Common myeloid progenitor, CD34-positive (primary cell): ENCODE measurements around the gene USP40.
"Not testable (repeated sequence)": the region's sequence is repeated elsewhere in the genome, so short reads cannot be mapped to it uniquely, and the experiment has no call there.

Source experiments
- CTCF ChIA-PET: fragments of 350-600 bp; sonication (Branson Sonifier 250); formaldehyde crosslinking; loops from one replicate; lab custom pipeline; 2021; ENCODE audit warnings: antibody characterized with exemption; lab: Charles Lee
- POLR2A ChIA-PET: fragments of 350-600 bp; sonication (Branson Sonifier 250); formaldehyde crosslinking; loops from one replicate; lab custom pipeline; 2021; ENCODE audit warnings: antibody characterized with exemption; lab: Charles Lee
- DNase-seq, 3 donors: peaks; one replicate each; pipeline versions ENCODE4 v3.0.0 to v3.0.0-alpha.2; 2013
- H3K27ac ChIP-seq, 2 experiments: 1 replicate in 1 of 2; 2 replicates in 1 of 2; pipeline ENCODE4 v1.7.0; 2013; ENCODE audit warnings: inconsistent platforms in 2 of 2, low read length in 2 of 2, mild to moderate bottlenecking in 2 of 2, low read depth in 1 of 2, moderate library complexity in 1 of 2; ENCODE audit not compliant: severe bottlenecking in 2 of 2, insufficient read depth in 1 of 2, poor library complexity in 1 of 2
- H3K27me3 ChIP-seq, 5 experiments: replicated peaks in 2 of 5; 1 replicate in 3 of 5; 2 replicates in 2 of 5; pipeline versions ENCODE4 v1.6.1 to v1.7.0; 2013; ENCODE audit warnings: low read length in 4 of 5, mild to moderate bottlenecking in 2 of 5, moderate library complexity in 2 of 5, inconsistent platforms in 1 of 5; ENCODE audit not compliant: insufficient read depth in 5 of 5, control insufficient read depth in 4 of 5
- H3K36me3 ChIP-seq, 4 experiments: 1 replicate in 2 of 4; 2 replicates in 2 of 4; pipeline versions ENCODE4 v1.6.1 to v1.7.0; 2013; ENCODE audit warnings: low read length in 3 of 4, control low read depth in 1 of 4, mild to moderate bottlenecking in 1 of 4; ENCODE audit not compliant: control insufficient read depth in 4 of 4, insufficient read depth in 4 of 4
- H3K4me1 ChIP-seq, 4 experiments: 1 replicate in 3 of 4; 2 replicates in 1 of 4; pipeline versions ENCODE4 v1.6.1 to v1.7.1; 2013; ENCODE audit warnings: low read length in 3 of 4, mild to moderate bottlenecking in 3 of 4, control low read depth in 1 of 4, inconsistent platforms in 1 of 4, moderate library complexity in 1 of 4; ENCODE audit not compliant: control insufficient read depth in 4 of 4, insufficient read depth in 4 of 4; ENCODE audit errors: control extremely low read depth in 1 of 4
- H3K4me3 ChIP-seq, 7 experiments: 1 replicate in 4 of 7; 2 replicates in 3 of 7; pipeline versions ENCODE4 v1.5.1 to v1.7.0; 2013; ENCODE audit warnings: mild to moderate bottlenecking in 7 of 7, low read length in 6 of 7, moderate library complexity in 6 of 7, inconsistent platforms in 2 of 7, low read depth in 2 of 7, control low read depth in 1 of 7; ENCODE audit not compliant: insufficient read depth in 4 of 7, control insufficient read depth in 1 of 7; ENCODE audit errors: extremely low read depth in 1 of 7
- H3K9me3 ChIP-seq, 5 experiments: 1 replicate in 4 of 5; 2 replicates in 1 of 5; pipeline versions ENCODE4 v1.6.1 to v1.7.1; 2013; ENCODE audit warnings: low read length in 4 of 5, mild to moderate bottlenecking in 2 of 5, inconsistent platforms in 1 of 5, low read depth in 1 of 5, moderate library complexity in 1 of 5; ENCODE audit not compliant: control insufficient read depth in 4 of 5, insufficient read depth in 2 of 5; ENCODE audit errors: control extremely low read depth in 1 of 5
- WGBS: methylation state at CpG from one replicate; pipeline ENCODE4 v1.1.5; 2013; ENCODE audit not compliant: insufficient coverage; 5-methylcytosine and 5-hydroxymethylcytosine counted together

The USP40 gene

GRCh38 chr2:233598952-233599351, 32.4 kb upstream of the USP40 start:
- no peak overlapping the region for H3K27ac ChIP-seq
- ChIA-PET POLR2A (interaction anchor here (0.5 kb wide), 1 partner anchor 10 kb away, joined by 10 read pairs; no protein-coding TSS in a partner anchor), CTCF (no interaction called here)
- peaks cover 0 to 4% (median 0%) of the 10 kb centered on the region in 5 experiments for H3K9me3 ChIP-seq
- H3K4me3 ChIP-seq, result no peak overlapping the region
- peaks cover 0 to 3% (median 0%) of the 10 kb centered on the region in 5 experiments for H3K27me3 ChIP-seq
- 96% methylated on average over 3 of the region's 3 CpGs for WGBS
- no peaks in the 10 kb centered on the region for H3K36me3 ChIP-seq
- no peaks in the 10 kb centered on the region for H3K4me1 ChIP-seq
- no peak for DNase-seq

- CTCF ChIA-PET, result no interaction called here
- no CpG with 5 or more reads among the region's 1 CpG for WGBS
- Histone ChIP-seq H3K27me3 (peaks cover 0 to 3% (median 0%) of the 10 kb centered on the region in 5 experiments), H3K9me3 (no peaks in the 10 kb centered on the region), H3K4me1 (no peaks in the 10 kb centered on the region), H3K4me3 (no peak overlapping the region), H3K27ac (no peak overlapping the region), H3K36me3 (no peaks in the 10 kb centered on the region)
- no peak for DNase-seq
- POLR2A ChIA-PET, result interaction anchor here (0.5 kb wide), 1 partner anchor 525 kb away, joined by 4 read pairs; no protein-coding TSS in a partner anchor
These were observed 30.9 kb upstream of the USP40 start for GRCh38 chr2:233597522-233597921.

DNA sequence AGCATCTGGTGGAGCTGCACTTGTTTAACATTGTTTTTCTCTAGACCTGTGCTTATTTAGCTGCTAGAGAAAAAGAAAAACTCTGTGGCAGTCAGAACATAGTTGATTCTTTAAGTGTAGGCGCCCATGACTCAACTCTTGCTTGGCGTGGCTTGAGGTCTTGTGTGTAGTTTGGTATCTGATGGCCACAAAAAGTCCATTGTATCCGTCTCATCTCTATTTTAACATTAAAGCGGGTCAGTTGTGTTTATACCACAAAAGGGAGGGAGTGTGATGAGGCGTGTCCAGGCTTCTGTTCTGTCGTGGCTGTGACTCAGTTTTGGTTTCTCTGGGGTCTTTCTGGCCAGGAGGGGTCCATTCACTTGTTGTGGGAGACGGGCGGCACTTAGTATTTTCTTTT, 26.6 kb upstream of the USP40 start:
- no peaks in the 10 kb centered on the region for H3K27me3 ChIP-seq
- WGBS, result 88% methylated on average over 6 of the region's 8 CpGs
- CTCF ChIA-PET, result no interaction called here
- DNase-seq, result no peak
- no peaks in the 10 kb centered on the region for H3K9me3 ChIP-seq
- no peaks in the 10 kb centered on the region for H3K4me1 ChIP-seq
- H3K4me3 ChIP-seq, result no peak overlapping the region
- POLR2A ChIA-PET, result no interaction called here
- no peaks in the 10 kb centered on the region for H3K36me3 ChIP-seq
- H3K27ac ChIP-seq, result no peak overlapping the region

GRCh38 chr2:233592706-233593105, 26.1 kb upstream of the USP40 start:
- DNase-seq, H3K36me3 ChIP-seq, CTCF ChIA-PET, H3K27ac ChIP-seq, H3K9me3 ChIP-seq, H3K27me3 ChIP-seq, H3K4me1 ChIP-seq, POLR2A ChIA-PET, H3K4me3 ChIP-seq: not testable (repeated sequence)
- no CpG with 5 or more reads among the region's 1 CpG for WGBS

GRCh38 chr2:233588400-233588799, 21.8 kb upstream of the USP40 start:
- Histone ChIP-seq H3K4me1 (no peaks in the 10 kb centered on the region), H3K36me3 (no peaks in the 10 kb centered on the region), H3K27me3 (no peaks in the 10 kb centered on the region), H3K4me3 (no peak overlapping the region), H3K27ac (no peak overlapping the region), H3K9me3 (no peaks in the 10 kb centered on the region)
- no peak for DNase-seq
- ChIA-PET POLR2A (interaction anchor here (0.8 kb wide), 1 partner anchor 10 kb away, joined by 10 read pairs; no protein-coding TSS in a partner anchor), CTCF (no interaction called here)
- WGBS, result 78% methylated on average over 1 of the region's 2 CpGs

DNA sequence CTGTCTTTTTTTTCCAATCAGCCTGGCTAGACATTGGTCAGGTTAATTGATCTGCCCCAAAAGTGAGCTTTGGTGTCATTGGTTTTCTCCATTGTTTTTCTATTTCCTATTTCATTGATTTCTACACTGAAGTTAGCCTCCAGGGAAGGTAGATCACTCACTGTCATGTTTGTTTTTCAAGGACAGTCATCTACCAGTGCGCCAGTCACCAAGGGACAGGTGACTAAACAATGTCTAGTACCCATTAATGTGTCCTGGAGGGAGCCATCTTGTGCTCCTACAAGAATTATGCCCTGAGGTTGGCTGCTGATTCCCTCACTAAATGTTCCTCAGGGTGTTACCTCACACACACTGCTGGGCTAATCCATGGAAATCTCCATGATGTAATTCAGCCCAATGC, 17.6 kb upstream of the USP40 start:
- 100% methylated on average over 1 of the region's 1 CpG for WGBS
- POLR2A ChIA-PET, result no interaction called here
- H3K36me3 ChIP-seq, result no peaks in the 10 kb centered on the region
- no peak overlapping the region for H3K27ac ChIP-seq
- no peaks in the 10 kb centered on the region for H3K9me3 ChIP-seq
- CTCF ChIA-PET, result no interaction called here
- H3K4me1 ChIP-seq, result no peaks in the 10 kb centered on the region
- no peaks in the 10 kb centered on the region for H3K27me3 ChIP-seq
- H3K4me3 ChIP-seq, result no peak overlapping the region
- no peak for DNase-seq

DNA sequence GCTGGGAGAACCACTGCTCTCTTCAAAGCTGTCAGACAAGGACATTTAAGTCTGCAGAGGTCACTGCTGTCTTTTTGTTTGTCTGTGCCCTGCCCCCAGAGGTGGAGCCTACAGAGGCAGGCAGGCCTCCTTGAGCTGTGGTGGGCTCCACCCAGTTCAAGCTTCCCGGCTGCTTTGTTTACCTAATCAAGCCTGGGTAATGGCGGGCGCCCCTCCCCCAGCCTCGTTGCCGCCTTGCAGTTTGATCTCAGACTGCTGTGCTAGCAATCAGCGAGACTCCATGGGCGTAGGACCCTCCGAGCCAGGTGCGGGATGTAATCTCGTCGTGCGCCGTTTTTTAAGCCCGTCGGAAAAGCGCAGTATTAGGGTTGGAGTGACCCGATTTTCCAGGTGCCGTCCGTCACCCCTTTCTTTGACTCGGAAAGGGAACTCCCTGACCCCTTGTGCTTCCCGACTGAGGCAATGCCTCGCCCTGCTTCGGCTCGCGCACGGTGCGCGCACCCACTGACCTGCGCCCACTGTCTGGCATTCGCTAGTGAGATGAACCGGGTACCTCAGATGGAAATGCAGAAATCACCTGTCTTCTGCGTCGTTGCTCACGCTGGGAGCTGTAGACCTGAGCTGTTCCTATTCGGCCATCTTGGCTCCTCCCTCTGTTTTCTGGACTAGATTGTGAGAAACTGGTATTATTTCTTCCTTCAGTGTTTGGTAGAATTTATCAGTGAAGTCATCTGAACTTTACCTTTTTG, 16.8 kb upstream of the USP40 start:
- POLR2A ChIA-PET, CTCF ChIA-PET: not testable (repeated sequence)

More for the DNA sequence above, 16.8 kb upstream of the USP40 start:
- not testable (repeated sequence) for H3K4me1 ChIP-seq, H3K27ac ChIP-seq, H3K9me3 ChIP-seq, H3K4me3 ChIP-seq, DNase-seq, H3K27me3 ChIP-seq, H3K36me3 ChIP-seq
- 93% methylated on average over 30 of the region's 35 CpGs for WGBS
